Vagina (tissue), 2 donors: Measurements from ENCODE around the gene EIF5B. TPM values are rescaled to one million over a fixed set of nuclear protein-coding genes. Genes with fewer than 3 reads are reported as not detected.

Experiments
- DNase-seq, 2 donors: peaks; one replicate each; pipeline ENCODE4 v3.0.0-alpha.2; 2017; ENCODE audit errors: extremely low spot score in 2 of 2
- H3K27ac ChIP-seq: fragments of 200-600 bp; sonication (generic); one replicate; pipeline ENCODE4 v1.5.1; 2019
- H3K27me3 ChIP-seq: fragments of 200-600 bp; sonication (generic); one replicate; pipeline ENCODE4 v1.5.1; 2019
- H3K36me3 ChIP-seq, 2 donors: fragments of 200-600 bp; sonication (generic); one replicate each; pipeline ENCODE4 v1.5.1; 2017 to 2019
- H3K4me1 ChIP-seq: fragments of 200-600 bp; sonication (generic); one replicate; pipeline ENCODE4 v1.5.1; 2019
- H3K4me3 ChIP-seq, 2 donors: fragments of 200-600 bp; sonication (generic); 1 replicate in 1 of 2; 2 replicates in 1 of 2; pipeline ENCODE4 v1.5.1; 2016 to 2019
- H3K9me3 ChIP-seq: fragments of 200-600 bp; sonication (generic); one replicate; pipeline ENCODE4 v1.5.1; 2019
- POLR2A ChIP-seq, 2 donors: fragments of 450-650 bp; IDR thresholded peaks; one replicate each; pipeline ENCODE4 v1.6.1; 2017; ENCODE audit warnings: antibody characterized with exemption in 2 of 2, mild to moderate bottlenecking in 2 of 2, moderate library complexity in 2 of 2
- POLR2AphosphoS5 ChIP-seq, 2 donors: sonication (generic); formaldehyde crosslinking; IDR thresholded peaks; one replicate each; pipeline ENCODE4 v1.9.0; 2017; ENCODE audit warnings: antibody characterized with exemption in 2 of 2, mild to moderate bottlenecking in 2 of 2, low read depth in 1 of 2; ENCODE audit not compliant: insufficient read depth in 1 of 2
- intact Hi-C: fragments of 100-400 bp; cut with DNase I; formaldehyde crosslinking; loops from one replicate; pipeline ENCODE4 v1.15.1; 2023
- total RNA-seq: library from RNA; depleted of rRNA; stranded (reverse); fragments of >200 nt; gene quantifications from one replicate; pipeline ENCODE4 v1.2.3, GENCODE V29; 2016
- TF ChIP-seq, protein P1 (sequence below), 3 experiments: fragments of 450-650 bp in 2 of 3; fragments of 200-600 bp in 1 of 3; sonication (generic) in 1 of 3; IDR thresholded peaks; one replicate each; pipeline ENCODE4 v1.5.1; 2017 to 2019; ENCODE audit warnings: antibody characterized with exemption in 3 of 3, mild to moderate bottlenecking in 2 of 3, moderate library complexity in 2 of 3

The EIF5B gene
- total RNA-seq, 1 donor from 2014 or later: 31.2 TPM

DNA sequence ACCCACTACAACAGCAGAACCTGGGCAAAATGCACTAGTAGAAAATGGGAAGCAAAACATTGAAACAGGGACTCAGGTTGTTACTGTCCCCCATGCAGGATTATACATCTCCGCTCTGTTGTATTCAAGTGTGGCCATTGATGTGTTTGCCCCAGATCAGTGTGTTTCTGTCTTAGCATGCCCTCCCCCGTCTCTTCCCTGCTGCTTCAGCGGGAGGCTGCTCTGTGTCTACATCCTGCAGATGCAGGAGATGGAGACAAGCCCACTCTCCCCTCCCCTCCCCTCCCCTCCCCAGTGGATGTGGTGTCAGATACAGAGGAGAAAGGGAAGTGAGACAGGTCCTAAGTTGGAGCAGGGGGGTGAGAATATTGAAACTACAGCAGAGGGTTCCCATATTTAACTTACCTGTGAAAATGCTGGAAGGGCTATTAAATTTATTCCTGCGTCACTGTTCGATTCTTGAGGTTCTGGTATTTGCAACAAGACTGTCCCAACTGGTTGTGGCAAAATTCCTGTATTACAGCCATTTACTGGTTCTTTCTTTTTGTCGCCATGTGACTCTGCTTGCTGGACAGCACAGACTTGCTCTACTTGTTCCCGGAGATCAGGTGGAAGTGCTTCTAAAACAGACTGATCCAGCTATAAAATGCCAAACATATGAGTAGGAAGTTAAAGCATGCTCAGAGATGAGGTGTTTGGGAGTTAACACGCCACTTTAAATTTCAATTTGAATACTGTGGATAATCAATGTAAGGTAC lies 67.0 kb downstream of the EIF5B start:
- intact Hi-C loops: no loop called here
- Histone ChIP-seq H3K4me3 (no peak overlapping the region), H3K4me1 (no peaks in the 10 kb centered on the region), H3K27me3 (no peaks in the 10 kb centered on the region), H3K9me3 (no peaks in the 10 kb centered on the region), H3K27ac (no peak overlapping the region), H3K36me3 (peaks cover 4 to 83% of the 10 kb centered on the region in 2 donors)
- DNase-seq: no peak
- TF ChIP-seq POLR2A (IDR thresholded peaks at IDR 0.05): no peak
- TF ChIP-seq POLR2AphosphoS5 (IDR thresholded peaks at IDR 0.05; ENCODE audit: insufficient read depth in 1 of 2, low read depth in 1 of 2): peak in 1 of 2 donors; percentile 48

DNA sequence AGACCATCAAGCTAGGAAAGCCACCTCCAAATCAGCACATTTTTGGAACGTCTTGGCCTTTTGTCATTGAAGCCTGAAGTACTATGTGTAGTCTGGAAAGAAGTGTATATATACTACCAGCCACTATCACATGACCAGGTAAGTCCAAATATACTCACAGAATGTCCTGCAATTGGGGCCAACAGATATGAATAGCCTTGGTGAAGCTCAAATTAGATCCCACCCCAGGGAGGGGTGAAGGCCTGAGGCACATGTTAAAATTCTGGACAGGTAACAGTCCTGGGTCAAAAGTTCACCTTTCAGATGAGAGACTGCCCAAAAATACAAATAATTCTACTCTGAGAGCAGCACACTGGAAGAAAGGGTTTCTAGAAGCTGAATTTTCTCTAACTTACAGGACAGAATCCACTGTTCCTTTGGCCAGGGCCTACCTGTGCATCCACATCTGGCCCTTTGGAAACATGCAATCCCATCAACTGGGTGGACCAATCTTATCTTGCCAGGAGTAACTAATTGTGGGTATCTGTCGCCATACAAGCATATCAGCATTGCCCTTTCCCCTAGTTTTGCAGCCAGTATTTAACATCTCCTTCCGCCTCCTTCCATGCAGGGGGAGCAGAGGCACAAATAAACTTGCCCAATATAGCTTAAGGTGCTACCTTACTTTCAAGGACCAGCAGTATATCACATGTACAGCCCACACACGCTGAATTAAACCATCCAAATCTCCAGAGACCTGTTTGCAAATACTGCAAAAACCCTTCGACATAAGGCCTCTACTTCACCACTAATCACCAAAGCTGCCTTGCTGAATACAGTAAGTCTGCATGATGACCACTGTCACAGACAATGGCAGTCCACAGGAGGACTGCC lies 67.8 kb downstream of the EIF5B start:
- TF ChIP-seq POLR2AphosphoS5 (IDR thresholded peaks at IDR 0.05; ENCODE audit: insufficient read depth in 1 of 2, low read depth in 1 of 2) (no peak), POLR2A (IDR thresholded peaks at IDR 0.05) (no peak)
- TF ChIP-seq, protein P1, sequence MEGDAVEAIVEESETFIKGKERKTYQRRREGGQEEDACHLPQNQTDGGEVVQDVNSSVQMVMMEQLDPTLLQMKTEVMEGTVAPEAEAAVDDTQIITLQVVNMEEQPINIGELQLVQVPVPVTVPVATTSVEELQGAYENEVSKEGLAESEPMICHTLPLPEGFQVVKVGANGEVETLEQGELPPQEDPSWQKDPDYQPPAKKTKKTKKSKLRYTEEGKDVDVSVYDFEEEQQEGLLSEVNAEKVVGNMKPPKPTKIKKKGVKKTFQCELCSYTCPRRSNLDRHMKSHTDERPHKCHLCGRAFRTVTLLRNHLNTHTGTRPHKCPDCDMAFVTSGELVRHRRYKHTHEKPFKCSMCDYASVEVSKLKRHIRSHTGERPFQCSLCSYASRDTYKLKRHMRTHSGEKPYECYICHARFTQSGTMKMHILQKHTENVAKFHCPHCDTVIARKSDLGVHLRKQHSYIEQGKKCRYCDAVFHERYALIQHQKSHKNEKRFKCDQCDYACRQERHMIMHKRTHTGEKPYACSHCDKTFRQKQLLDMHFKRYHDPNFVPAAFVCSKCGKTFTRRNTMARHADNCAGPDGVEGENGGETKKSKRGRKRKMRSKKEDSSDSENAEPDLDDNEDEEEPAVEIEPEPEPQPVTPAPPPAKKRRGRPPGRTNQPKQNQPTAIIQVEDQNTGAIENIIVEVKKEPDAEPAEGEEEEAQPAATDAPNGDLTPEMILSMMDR (IDR thresholded peaks at IDR 0.05): no peak
- Histone ChIP-seq H3K4me1 (no peaks in the 10 kb centered on the region), H3K4me3 (no peak overlapping the region), H3K9me3 (no peaks in the 10 kb centered on the region), H3K27me3 (no peaks in the 10 kb centered on the region), H3K27ac (no peak overlapping the region), H3K36me3 (peaks cover 4 to 76% of the 10 kb centered on the region in 2 donors)
- intact Hi-C loops: no loop called here
- no peak for DNase-seq

DNA sequence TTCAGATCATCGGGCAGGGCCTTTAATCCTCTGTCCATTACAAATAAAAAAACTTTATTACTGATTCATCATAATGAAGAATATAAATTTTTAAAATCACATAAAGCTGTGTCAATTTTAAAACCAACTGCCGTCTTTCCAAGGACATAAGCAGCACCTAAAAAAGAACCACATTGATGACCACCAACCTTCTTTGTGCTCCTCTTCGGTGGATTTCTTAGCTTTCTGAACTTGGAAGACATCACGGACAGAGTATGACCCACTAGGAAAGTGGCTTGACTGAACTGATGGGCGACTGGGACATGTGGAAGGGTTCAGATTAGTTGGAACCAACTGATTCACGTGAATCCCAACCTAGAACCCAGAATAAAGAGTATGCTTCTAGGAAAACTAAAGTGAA lies 68.9 kb downstream of the EIF5B start:
- no peak for DNase-seq
- TF ChIP-seq, protein P1 (IDR thresholded peaks at IDR 0.05): no peak
- H3K4me3 ChIP-seq: no peak overlapping the region
- H3K4me1 ChIP-seq: no peaks in the 10 kb centered on the region
- H3K27ac ChIP-seq: no peak overlapping the region
- H3K27me3 ChIP-seq: no peaks in the 10 kb centered on the region
- intact Hi-C loops: no loop called here
- H3K36me3 ChIP-seq: peaks cover 4 to 76% of the 10 kb centered on the region in 2 donors
- no peaks in the 10 kb centered on the region for H3K9me3 ChIP-seq

DNA sequence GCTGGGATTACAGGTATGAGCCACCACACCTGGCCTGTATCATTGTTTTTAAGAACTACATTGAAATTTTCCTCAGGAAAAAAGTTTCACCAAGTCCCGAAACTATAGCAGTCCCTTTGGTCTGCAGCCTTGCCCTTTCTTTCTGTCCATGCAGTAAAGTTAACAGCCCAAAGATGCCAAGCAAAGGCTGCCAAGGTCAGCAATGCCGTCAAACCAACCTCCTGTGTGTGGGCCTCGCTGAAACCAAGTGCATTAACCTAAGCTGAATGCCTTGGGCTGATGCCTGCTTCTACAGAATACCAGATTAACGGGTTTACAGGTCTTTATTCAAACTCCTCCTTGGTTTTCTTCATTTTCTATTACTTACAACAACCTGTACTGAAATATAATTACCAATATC lies 73.1 kb downstream of the EIF5B start:
- Histone ChIP-seq H3K4me1 (no peaks in the 10 kb centered on the region), H3K27me3 (no peaks in the 10 kb centered on the region), H3K4me3 (no peak overlapping the region), H3K9me3 (no peaks in the 10 kb centered on the region), H3K27ac (no peak overlapping the region), H3K36me3 (peaks cover 0 to 68% of the 10 kb centered on the region in 2 donors)
- intact Hi-C loops: no loop called here
- peak in 1 of 2 donors; percentile 65 for DNase-seq
- TF ChIP-seq POLR2AphosphoS5 (IDR thresholded peaks at IDR 0.05; ENCODE audit: insufficient read depth in 1 of 2, low read depth in 1 of 2) (no peak), POLR2A (IDR thresholded peaks at IDR 0.05) (no peak)
- TF ChIP-seq, protein P1 (IDR thresholded peaks at IDR 0.05): no peak

DNA sequence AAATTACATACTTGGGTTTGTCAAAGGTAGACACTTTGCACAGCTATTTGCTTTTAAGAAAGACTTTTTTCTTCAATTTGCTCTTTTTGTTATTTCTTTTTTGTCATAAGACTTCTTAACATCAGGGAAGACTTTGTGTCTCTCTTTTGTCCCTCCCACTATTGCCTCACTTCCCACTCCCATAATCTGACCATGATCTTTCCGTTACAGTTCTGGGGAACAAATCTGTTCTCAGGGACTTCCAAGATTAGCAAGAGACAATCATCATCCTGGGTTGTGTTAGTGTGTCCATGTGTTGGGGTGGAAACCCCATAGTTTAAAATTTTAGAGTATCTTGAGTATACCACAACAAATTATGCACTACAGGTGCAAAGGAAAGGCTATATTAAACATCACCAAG lies 77.4 kb downstream of the EIF5B start:
- H3K27me3 ChIP-seq: no peaks in the 10 kb centered on the region
- H3K36me3 ChIP-seq: peaks cover 0 to 72% of the 10 kb centered on the region in 2 donors
- no peak for TF ChIP-seq POLR2A (IDR thresholded peaks at IDR 0.05)
- TF ChIP-seq, protein P1 (IDR thresholded peaks at IDR 0.05): no peak
- TF ChIP-seq POLR2AphosphoS5 (IDR thresholded peaks at IDR 0.05; ENCODE audit: insufficient read depth in 1 of 2, low read depth in 1 of 2): no peak
- no peaks in the 10 kb centered on the region for H3K9me3 ChIP-seq
- H3K4me3 ChIP-seq: no peak overlapping the region
- no peak for DNase-seq
- H3K4me1 ChIP-seq: no peaks in the 10 kb centered on the region
- intact Hi-C loops: no loop called here
- no peak overlapping the region for H3K27ac ChIP-seq
